GM21619 (cell line): ENCODE measurements around the gene PPP2CA.

Experiments used
- ATAC-seq: cut with Tn5 transposase; IDR thresholded peaks from one replicate; pipeline ENCODE4 v1.9.1; 2021; ENCODE audit not compliant: unreplicated experiment

PPP2CA gene

GRCh38 chr5:134149571-134150303 lies 76.1 kb downstream of the PPP2CA start:
- no peak for ATAC-seq

DNA sequence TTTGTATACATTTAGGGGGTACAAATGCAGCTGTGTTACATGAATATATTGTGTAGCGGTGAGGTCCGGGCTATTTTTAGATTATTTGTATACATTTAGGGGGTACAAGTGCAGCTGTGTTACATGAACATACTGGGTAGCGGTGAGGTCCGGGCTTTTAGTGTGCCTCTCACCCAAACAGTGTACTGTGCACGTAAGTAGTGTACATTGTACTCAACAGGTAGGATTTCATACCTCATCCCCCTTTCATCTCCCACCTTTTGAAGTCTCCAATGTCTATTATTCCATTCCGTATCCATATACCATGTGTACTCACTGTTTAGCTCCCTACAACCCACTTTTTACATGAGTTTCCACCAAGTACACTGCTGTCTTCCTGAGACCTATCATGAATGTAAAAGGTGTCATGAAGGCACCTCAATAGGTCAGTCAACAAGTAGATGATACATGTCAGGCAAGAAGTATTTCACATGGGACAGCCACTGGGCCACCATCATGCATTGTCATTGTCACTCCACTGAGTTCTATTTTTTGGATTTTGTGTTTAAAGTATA lies 76.8 kb downstream of the PPP2CA start:
- no peak for ATAC-seq

DNA sequence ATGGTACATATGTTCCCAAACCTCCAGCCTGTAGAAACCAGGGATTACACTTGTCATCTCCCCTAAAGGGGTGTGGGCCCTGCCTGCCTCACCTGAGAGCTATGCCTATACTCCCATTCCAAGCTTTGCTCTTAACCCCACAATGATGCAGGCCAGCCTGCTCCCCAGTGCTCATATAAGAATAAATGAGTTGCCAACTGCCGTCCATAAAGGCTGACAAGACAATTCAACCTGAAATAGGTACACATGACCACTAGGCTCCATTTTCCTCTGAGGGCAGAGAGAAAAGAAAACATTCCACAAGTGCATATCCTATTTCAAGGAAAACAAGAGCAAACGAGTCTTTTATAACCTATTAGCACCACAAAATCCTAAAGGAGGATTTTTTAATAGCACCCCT lies 77.6 kb downstream of the PPP2CA start:
- ATAC-seq: no peak

DNA sequence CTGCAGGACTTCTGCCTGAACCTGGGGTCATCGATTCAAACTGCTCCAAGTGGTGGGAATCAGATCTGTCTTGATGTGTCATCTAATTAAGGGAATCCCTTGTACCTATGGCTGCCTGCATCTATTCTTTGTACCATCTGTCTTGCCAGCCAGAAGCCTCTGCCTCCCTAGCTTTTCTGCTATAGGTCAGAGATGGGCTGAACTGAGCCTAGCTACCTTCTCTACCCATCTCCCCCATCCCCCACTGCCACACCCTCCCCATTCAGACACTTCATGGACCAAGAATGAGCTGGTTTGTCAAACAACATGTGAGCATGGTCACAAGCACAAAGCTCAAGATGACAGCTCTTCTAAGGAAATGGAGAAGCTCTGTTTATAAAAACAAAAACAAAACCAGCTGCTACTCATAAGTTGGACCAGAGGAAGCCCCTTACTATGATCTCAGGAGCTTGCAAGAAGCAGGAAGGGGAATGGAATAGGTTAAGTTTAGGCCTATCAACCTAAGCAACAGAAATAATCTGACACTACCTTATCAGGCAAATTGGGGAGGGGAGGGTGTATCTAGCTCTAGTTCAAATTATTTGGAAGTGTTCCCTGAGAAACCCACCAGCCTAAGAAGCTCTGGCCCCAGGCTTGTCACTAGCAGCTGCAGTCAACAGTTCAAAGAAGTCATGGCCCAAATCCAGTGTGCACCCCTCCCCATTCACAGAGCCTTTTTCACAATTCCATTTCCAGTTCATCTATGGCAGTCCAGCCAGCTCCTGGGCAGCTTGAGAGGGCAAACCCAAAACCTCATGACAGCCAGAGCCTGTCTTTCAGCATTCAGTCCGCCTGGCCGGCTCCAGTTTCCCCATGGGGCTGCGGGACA lies 79.0 kb downstream of the PPP2CA start:
- ATAC-seq: no peak

DNA sequence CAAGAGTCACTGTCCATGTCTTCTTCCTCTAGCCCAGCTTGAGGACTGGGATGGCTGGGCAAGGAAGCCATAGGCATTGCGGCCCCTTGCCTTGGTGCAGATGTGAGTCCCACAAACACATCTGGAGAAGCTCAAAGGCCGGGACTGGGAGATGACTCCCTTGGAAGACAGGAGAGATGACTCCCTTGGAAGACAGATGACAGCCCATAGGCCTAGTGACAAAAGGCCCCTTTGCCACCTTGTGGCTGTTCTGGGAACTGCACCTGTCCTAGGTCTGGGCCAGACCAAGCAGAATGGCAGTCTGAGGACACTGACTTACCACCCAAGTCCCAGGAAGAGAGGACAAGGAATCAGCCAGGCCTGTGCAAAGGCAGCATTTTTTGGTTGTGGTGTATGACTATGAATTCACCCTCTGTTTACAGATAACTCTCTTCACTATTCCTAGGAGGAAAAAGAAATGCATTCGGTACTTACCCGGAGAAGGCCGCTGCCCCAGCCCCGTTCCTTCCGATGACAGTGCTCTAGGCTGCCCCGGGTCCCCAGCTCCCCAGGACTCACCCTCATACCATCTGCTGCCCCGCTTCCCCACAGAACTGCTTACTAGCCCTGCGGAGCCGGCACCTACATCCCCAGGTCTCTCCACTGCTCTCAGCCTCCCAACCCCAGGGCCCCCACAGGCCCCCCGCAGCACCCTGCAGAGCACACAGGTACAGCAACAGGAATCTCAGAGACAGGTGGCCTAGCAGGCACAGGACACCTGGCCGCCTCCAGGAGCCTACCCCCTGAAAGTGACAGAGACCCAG lies 79.9 kb downstream of the PPP2CA start:
- ATAC-seq: no peak

DNA sequence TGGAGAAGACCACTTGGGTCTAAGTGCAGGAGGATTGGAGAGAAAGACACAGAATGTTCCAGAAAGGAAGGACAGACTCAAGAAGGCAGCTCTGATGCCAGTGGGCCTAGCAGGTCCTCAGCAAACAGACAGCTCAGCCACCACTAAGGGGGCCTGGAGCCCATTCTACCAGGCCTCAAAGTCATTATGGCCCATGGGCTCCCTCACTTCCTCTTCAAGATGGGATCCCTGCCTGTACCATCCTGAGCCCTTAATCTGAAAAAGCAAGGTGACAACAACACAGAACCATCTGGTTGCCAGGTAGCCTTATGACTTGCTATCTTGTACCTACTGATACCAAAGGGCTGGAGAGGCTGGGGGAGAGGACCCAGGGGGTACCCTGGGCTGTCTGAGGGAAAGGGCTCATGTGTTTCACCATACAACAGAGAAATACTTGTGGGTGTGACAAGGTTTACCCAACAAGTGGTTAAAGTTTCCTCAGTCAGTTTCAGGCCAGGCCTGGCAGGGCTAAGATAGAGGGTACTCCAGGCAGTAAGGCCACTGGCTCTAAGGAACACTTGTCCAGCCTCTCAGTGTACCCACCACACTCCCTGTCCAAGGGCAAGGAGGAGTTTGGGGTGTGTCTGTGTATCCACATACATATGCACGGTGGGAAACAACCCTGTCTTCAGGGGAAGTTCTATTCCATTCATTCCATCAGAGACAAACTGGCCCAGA lies 80.7 kb downstream of the PPP2CA start:
- ATAC-seq: no peak
